Neural cell (in vitro differentiated cells): ENCODE results near the gene FLYWCH2. TPM values are rescaled to one million over a fixed set of nuclear protein-coding genes. Genes with fewer than 3 reads are reported as not detected.

ENCODE experiments used
- H2AFZ ChIP-seq: fragments of 200-600, 300-800 bp; sonication (generic), shearing (Covaris generic); 2 replicates; pipeline ENCODE4 v1.6.0; 2014; ENCODE audit warnings: low read depth, mild to moderate bottlenecking, antibody characterized with exemption, low read length, moderate library complexity
- H3F3A ChIP-seq: fragments of 200-600 bp; shearing (Covaris generic); 2 replicates; pipeline ENCODE4 v1.6.1; 2016; ENCODE audit warnings: mild to moderate bottlenecking, moderate library complexity, mixed read lengths, antibody characterized with exemption, low read length; ENCODE audit not compliant: insufficient read depth, poor library complexity, severe bottlenecking
- H3K27ac ChIP-seq: fragments of 200-600, 300-800 bp; sonication (generic), shearing (Covaris generic); 2 replicates; pipeline ENCODE4 v1.5.1; 2014; ENCODE audit warnings: mild to moderate bottlenecking, low read length, moderate library complexity
- H3K27me3 ChIP-seq: fragments of 300-800, 200-600 bp; sonication (generic), shearing (Covaris generic); 2 replicates; pipeline ENCODE4 v1.6.0; 2014; ENCODE audit warnings: mild to moderate bottlenecking, low read depth, low read length, moderate library complexity; ENCODE audit not compliant: insufficient read depth
- H3K36me3 ChIP-seq: fragments of 300-800, 200-600 bp; sonication (generic), shearing (Covaris generic); 2 replicates; pipeline ENCODE4 v1.5.1; 2014; ENCODE audit warnings: mild to moderate bottlenecking, antibody characterized with exemption, low read length, moderate library complexity; ENCODE audit not compliant: insufficient read depth
- H3K4me2 ChIP-seq: fragments of 300-800, 200-600 bp; sonication (generic), shearing (Covaris generic); 2 replicates; pipeline ENCODE4 v1.6.0; 2014; ENCODE audit warnings: mild to moderate bottlenecking, low read length
- H3K4me3 ChIP-seq: fragments of 300-800, 200-600 bp; sonication (generic), shearing (Covaris generic); 2 replicates; pipeline ENCODE4 v1.5.1; 2014; ENCODE audit warnings: mild to moderate bottlenecking, low read length, moderate library complexity
- H3K79me2 ChIP-seq: fragments of 200-600 bp; shearing (Covaris generic); replicated peaks from 2 replicates; pipeline ENCODE4 v1.6.0; 2014; ENCODE audit warnings: mild to moderate bottlenecking, low read length, moderate library complexity; ENCODE audit not compliant: insufficient read depth
- H3K9ac ChIP-seq: fragments of 300-800, 200-600 bp; sonication (generic), shearing (Covaris generic); 2 replicates; pipeline ENCODE4 v1.6.1; 2016; ENCODE audit warnings: mild to moderate bottlenecking, low read length, mixed read lengths
- H3K9me2 ChIP-seq: fragments of 200-600 bp; shearing (Covaris generic); 2 replicates; pipeline ENCODE4 v1.6.1; 2016; ENCODE audit warnings: mild to moderate bottlenecking, low read length, mixed read lengths; ENCODE audit not compliant: insufficient read depth
- H3K9me3 ChIP-seq: fragments of 200-600, 300-800 bp; sonication (generic), shearing (Covaris generic); 2 replicates; pipeline ENCODE4 v1.6.1; 2016; ENCODE audit warnings: mild to moderate bottlenecking, mixed run types, low read length, moderate library complexity, mixed read lengths
- H4K20me1 ChIP-seq: fragments of 200-600 bp; shearing (Covaris generic); 2 replicates; pipeline ENCODE4 v1.6.1; 2016; ENCODE audit warnings: mild to moderate bottlenecking, mixed run types; ENCODE audit not compliant: insufficient read depth
- EP300 ChIP-seq: fragments of 450-650 bp; conservative IDR thresholded peaks from 2 replicates; pipeline ENCODE4 v1.6.1; 2014; ENCODE audit warnings: antibody characterized with exemption, mild to moderate bottlenecking, moderate library complexity; ENCODE audit not compliant: poor library complexity, severe bottlenecking
- EZH2 ChIP-seq: fragments of 200-600, 300-800 bp; shearing (Covaris generic), sonication (generic); IDR thresholded peaks from 2 replicates; pipeline ENCODE4 v1.6.1; 2014; ENCODE audit warnings: antibody characterized with exemption, low read length, borderline replicate concordance, mild to moderate bottlenecking; ENCODE audit not compliant: insufficient read depth, poor library complexity, severe bottlenecking
- MXI1 ChIP-seq: fragments of 450-650 bp; conservative IDR thresholded peaks from 2 replicates; pipeline ENCODE4 v1.6.1; 2014; ENCODE audit warnings: antibody characterized with exemption, mild to moderate bottlenecking; ENCODE audit not compliant: poor library complexity, severe bottlenecking
- POLR2AphosphoS5 ChIP-seq: IDR thresholded peaks from 2 replicates; pipeline ENCODE4 v1.6.1; 2012
- RAD21 ChIP-seq: fragments of 450-650 bp; conservative IDR thresholded peaks from 2 replicates; pipeline ENCODE4 v1.6.1; 2014; ENCODE audit warnings: antibody characterized with exemption, mild to moderate bottlenecking, moderate library complexity
- SMC3 ChIP-seq: fragments of 450-650 bp; conservative IDR thresholded peaks from 2 replicates; pipeline ENCODE4 v1.6.1; 2014; ENCODE audit warnings: antibody characterized with exemption, mild to moderate bottlenecking, moderate library complexity; ENCODE audit not compliant: poor library complexity
- TAF1 ChIP-seq: IDR thresholded peaks from 2 replicates; pipeline ENCODE4 v1.6.1; 2012; ENCODE audit warnings: low read depth
- polyA minus RNA-seq: library from RNA; depleted of rRNA, polyadenylated mRNA; stranded (reverse); fragments of >200 nt; gene quantifications from 2 replicates; pipeline ENCODE4 v1.2.3, GENCODE V29; 2014
- polyA plus RNA-seq: library from polyadenylated mRNA; depleted of rRNA; stranded (reverse); fragments of >200 nt; gene quantifications from 2 replicates; pipeline ENCODE4 v1.2.3, GENCODE V29; 2014
- TF ChIP-seq, protein P1 (sequence below): IDR thresholded peaks from 2 replicates; pipeline ENCODE4 v1.6.1; 2012; ENCODE audit warnings: borderline replicate concordance
- TF ChIP-seq, protein P2 (sequence below): fragments of 450-650 bp; IDR thresholded peaks from 2 replicates; pipeline ENCODE4 v1.5.1; 2014; ENCODE audit warnings: antibody characterized with exemption, mild to moderate bottlenecking, moderate library complexity; ENCODE audit not compliant: poor library complexity, severe bottlenecking

The FLYWCH2 gene
- polyA plus RNA-seq = 193 and 211 TPM in 2 replicates
- 82.0 and 95.0 TPM in 2 replicates for polyA minus RNA-seq

DNA sequence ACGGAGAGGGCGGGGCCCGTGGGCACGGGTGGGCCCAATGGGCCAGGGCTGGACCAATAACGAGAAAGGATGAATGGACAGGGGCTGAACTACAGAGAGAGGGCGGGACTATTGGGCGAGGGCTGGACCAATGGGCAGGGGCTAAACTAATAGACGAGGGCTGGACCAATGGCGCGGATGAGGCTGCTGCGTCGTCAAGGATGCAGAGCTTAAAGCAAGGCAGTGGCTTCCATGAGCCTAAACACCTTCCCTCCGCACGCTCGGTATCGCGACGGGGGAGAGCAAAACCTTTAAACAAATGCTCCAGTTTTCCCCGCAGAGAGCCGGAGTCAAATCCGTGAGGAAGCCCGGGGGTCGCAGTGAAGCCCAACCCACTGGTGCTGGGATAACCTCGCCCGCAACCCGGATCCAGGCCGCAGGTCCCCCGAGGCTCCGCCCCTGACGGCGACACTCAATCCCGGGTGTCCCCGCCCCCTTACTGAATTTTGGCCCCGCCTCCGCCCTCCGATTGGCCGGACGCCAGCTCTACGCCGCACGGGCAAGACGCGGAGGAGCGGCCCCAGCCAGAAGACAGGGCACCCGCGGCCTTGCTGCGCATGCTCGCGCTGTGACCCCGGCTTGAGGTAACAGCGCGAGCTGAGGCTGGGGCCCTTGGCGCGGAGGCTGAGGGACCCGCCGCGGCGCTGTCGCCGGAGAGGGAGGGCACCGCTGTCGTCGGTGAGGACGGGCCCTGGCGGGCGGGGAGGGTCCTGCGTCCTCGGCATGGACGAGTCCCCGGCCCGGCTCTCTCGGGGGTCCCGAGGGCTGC is at the start of gene FLYWCH2:
FLYWCH2 (plus strand) TSS at position 566 of the 808 bp plus-strand sequence. CDS start 13,235 bp downstream, outside the sequence.
- peak within 1 kb of the TSS; percentile 92 for H3K27ac ChIP-seq
- peak within 1 kb of the TSS; percentile 94 for H3K9ac ChIP-seq

GRCh38 chr16:2833776-2834175 is 49.2 kb upstream of the FLYWCH2 start:
- Histone ChIP-seq H3K9me3 (no peaks in the 10 kb centered on the region), H3K36me3 (no peaks in the 10 kb centered on the region), H3K9me2 (no peaks in the 10 kb centered on the region), H2AFZ (no peak overlapping the region), H3K4me2 (no peak overlapping the region), H3K4me3 (no peak overlapping the region), H3K27me3 (no peaks in the 10 kb centered on the region), H3K27ac (no peak overlapping the region), H3K79me2 (no peaks in the 10 kb centered on the region), H3K9ac (no peak overlapping the region), H4K20me1 (no peaks in the 10 kb centered on the region), H3F3A (no peaks in the 10 kb centered on the region)
- TF ChIP-seq RAD21 (no peak), MXI1 (no peak), TAF1 (no peak), EZH2 (no peak), POLR2AphosphoS5 (no peak), EP300 (no peak), SMC3 (no peak)
- TF ChIP-seq, protein P1, sequence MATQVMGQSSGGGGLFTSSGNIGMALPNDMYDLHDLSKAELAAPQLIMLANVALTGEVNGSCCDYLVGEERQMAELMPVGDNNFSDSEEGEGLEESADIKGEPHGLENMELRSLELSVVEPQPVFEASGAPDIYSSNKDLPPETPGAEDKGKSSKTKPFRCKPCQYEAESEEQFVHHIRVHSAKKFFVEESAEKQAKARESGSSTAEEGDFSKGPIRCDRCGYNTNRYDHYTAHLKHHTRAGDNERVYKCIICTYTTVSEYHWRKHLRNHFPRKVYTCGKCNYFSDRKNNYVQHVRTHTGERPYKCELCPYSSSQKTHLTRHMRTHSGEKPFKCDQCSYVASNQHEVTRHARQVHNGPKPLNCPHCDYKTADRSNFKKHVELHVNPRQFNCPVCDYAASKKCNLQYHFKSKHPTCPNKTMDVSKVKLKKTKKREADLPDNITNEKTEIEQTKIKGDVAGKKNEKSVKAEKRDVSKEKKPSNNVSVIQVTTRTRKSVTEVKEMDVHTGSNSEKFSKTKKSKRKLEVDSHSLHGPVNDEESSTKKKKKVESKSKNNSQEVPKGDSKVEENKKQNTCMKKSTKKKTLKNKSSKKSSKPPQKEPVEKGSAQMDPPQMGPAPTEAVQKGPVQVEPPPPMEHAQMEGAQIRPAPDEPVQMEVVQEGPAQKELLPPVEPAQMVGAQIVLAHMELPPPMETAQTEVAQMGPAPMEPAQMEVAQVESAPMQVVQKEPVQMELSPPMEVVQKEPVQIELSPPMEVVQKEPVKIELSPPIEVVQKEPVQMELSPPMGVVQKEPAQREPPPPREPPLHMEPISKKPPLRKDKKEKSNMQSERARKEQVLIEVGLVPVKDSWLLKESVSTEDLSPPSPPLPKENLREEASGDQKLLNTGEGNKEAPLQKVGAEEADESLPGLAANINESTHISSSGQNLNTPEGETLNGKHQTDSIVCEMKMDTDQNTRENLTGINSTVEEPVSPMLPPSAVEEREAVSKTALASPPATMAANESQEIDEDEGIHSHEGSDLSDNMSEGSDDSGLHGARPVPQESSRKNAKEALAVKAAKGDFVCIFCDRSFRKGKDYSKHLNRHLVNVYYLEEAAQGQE = no peak

More for the DNA sequence above, at the start of gene FLYWCH2:
- H3K79me2 ChIP-seq = peaks cover 8% of the 10 kb centered on the region
- no peaks in the 10 kb centered on the region for H3K27me3 ChIP-seq
- peak within 1 kb of the TSS; percentile 69 for H2AFZ ChIP-seq
- no peaks in the 10 kb centered on the region for H3K9me3 ChIP-seq
- H4K20me1 ChIP-seq = no peaks in the 10 kb centered on the region
- H3K9me2 ChIP-seq = no peaks in the 10 kb centered on the region
- H3K4me2 ChIP-seq = peak within 1 kb of the TSS; percentile 89
- peak within 1 kb of the TSS; percentile 96 for H3K4me3 ChIP-seq
- H3F3A ChIP-seq = no peaks in the 10 kb centered on the region
- TF ChIP-seq, protein P1 = peak; percentile 85
- TF ChIP-seq POLR2AphosphoS5 (peak; percentile 90), EP300 (peak; percentile 57), TAF1 (peak; percentile 83), RAD21 (no peak), MXI1 (peak; percentile 87), EZH2 (no peak), SMC3 (no peak)
- TF ChIP-seq, protein P2, sequence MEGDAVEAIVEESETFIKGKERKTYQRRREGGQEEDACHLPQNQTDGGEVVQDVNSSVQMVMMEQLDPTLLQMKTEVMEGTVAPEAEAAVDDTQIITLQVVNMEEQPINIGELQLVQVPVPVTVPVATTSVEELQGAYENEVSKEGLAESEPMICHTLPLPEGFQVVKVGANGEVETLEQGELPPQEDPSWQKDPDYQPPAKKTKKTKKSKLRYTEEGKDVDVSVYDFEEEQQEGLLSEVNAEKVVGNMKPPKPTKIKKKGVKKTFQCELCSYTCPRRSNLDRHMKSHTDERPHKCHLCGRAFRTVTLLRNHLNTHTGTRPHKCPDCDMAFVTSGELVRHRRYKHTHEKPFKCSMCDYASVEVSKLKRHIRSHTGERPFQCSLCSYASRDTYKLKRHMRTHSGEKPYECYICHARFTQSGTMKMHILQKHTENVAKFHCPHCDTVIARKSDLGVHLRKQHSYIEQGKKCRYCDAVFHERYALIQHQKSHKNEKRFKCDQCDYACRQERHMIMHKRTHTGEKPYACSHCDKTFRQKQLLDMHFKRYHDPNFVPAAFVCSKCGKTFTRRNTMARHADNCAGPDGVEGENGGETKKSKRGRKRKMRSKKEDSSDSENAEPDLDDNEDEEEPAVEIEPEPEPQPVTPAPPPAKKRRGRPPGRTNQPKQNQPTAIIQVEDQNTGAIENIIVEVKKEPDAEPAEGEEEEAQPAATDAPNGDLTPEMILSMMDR = no peak
- H3K36me3 ChIP-seq = no peaks in the 10 kb centered on the region
